ENCODE data around the gene CCDC159.
"Not testable (repeated sequence)": the region's sequence is repeated elsewhere in the genome, so short reads cannot be mapped to it uniquely, and the experiment has no call there.

Gene CCDC159, protein sequence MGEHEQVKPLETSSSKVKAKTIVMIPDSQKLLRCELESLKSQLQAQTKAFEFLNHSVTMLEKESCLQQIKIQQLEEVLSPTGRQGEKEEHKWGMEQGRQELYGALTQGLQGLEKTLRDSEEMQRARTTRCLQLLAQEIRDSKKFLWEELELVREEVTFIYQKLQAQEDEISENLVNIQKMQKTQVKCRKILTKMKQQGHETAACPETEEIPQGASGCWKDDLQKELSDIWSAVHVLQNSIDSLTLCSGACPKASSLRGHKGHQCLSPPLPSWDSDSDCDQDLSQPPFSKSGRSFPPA

GRCh38 chr19:11346104-11346940 is at the start of gene CCDC159, which contains the start of gene TMEM205:
Gene CCDC159, plus strand, starts transcription at chr19:11346519. Its CDS starts 88 bp downstream, at chr19:11346607.
Gene TMEM205, minus strand, starts transcription at chr19:11346268. Its CDS starts 649 bp downstream, at chr19:11345619.
- DNase-seq = peak; percentile 85

GRCh38 chr19:11299946-11300810 is 46.1 kb upstream of the CCDC159 start:
- DNase-seq = no peak

- DNase-seq = no peak
These were observed 45.6 kb upstream of the CCDC159 start for GRCh38 chr19:11300811-11301120.

- DNase-seq = no peak
These were observed 41.4 kb upstream of the CCDC159 start for GRCh38 chr19:11304936-11305335.

DNA sequence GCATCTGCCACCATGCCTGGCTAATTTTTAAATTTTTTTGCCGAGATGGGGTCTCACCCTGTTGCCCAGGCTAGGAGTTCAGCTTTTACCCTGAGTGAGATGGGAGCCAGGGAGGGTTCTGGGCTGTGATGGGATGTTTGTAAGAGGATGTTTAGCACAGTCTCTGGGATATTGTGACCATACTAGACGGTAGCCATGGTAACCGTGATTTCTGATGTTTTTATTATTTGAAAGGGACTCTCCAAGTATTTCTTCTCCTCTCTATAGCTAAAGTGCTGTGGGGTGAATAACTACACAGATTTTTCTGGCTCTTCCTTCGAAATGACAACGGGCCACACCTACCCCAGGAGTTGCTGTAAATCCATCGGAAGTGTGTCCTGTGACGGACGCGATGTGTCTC is 40.0 kb upstream of the CCDC159 start:
- DNase-seq = no peak

DNA sequence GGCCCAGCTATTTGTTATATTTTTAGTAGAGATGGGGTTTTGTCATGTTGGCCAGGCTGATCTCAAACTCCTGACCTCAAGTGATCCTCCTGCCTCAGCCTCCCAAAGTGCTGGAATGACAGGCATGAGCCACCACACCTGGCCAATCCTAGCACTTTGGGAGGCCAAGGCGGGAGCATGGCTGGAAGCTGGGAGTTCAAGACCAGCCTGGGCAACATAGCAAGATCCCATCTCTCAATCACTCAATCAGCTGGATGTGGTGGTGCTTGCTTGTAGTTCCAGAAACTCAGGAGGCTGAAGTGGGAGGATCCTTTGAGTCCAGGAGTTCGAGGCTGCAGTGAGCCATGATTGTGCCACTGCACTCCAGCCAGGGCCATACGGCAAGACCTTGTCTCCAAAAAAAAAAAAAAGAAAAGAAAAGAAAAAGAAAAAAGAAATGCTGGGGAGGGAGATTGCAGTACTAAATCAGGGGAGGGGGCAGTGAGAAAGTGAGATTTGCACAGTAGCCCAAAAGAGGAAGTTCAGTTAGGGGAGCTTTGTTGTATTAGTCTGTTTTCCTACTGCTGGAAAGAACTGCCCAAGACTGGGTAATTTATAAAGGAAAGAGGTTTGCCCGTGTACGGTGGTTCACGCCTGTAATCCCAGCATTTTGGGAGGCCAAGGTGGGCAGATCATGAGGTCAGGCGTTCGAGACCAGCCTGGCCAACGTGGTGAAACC is 25.9 kb upstream of the CCDC159 start:
- not testable (repeated sequence) for DNase-seq

- no peak for DNase-seq
These were observed 24.9 kb upstream of the CCDC159 start for GRCh38 chr19:11321191-11322126.

- no peak for DNase-seq
These were observed 23.9 kb upstream of the CCDC159 start for GRCh38 chr19:11322269-11323024.

DNA sequence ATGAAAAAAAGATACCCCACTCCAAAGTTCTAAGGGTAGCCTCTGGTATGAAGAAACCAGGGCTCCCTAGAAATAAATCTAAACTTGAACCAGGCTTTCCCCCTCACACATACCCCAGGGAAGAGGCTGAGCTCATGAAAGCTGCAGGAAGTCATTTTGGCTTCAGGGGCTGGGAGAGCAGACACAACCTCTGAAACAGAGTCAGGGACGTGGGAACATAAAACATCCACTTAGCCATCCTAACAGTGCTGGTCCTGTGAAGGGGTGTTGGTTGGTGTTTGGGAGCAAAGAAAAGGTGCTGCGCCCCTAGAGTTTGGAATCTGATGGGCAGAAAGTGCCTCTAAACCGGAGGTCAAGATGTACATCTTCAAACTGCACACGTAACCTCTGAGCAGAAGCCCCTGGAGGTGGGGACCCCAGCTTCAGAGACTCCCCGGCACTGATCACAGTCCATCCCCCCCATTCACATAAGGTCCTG is 22.7 kb upstream of the CCDC159 start:
- DNase-seq = no peak

- no peak for DNase-seq
These were observed 22.1 kb upstream of the CCDC159 start for GRCh38 chr19:11324079-11324661.

DNA sequence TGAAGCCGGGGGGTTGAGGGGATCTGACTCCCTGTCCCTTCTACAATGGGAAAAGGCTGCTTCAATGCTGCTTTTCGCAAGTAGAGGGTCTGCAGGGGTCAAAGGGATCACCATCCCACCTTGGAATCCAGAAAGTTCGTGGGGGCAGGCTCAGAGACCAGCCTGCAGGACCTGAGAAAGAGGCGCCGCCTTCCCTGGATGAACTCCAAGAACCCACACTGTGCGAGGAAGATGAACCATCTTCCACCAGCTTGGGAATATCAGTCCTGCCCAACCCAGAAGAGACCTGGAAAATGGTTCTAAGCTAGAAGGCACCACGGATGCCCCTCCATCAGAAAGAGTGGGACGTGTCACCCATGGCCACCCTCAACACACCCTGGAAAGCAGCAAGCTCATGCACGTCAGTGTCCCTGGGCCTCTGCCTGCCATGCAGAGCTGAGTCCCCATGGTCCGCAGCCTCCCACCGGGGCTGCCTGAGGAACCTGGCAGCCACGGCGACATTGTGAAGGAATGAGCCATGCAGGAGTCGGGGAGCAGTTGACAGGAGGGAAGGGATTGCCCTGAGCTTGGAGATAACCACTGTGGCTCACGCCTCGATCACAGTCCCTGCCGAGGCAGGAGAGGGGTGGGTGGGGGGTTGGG is 21.4 kb upstream of the CCDC159 start:
- DNase-seq = no peak

- DNase-seq = no peak
These were observed 20.8 kb upstream of the CCDC159 start for GRCh38 chr19:11325544-11325943.

DNA sequence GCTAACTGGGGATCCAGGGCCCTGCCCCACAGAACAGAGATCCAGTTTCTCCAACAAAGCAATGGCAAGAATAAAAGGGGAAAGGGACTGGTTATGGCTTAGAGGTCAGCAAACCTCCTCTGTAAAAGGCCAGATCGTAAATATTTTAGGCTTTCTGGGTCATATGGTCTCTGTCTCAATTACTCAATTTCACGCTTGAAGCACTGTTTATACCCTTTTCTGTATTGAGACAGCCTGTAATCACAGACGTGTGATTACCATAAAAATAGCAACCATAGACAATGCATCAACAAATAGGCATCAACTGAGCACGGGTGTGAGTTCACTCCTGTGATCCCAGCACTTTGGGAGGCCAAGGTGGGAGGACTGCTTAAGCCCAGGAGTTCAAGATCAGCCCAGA is 16.2 kb upstream of the CCDC159 start:
- no peak for DNase-seq

- no peak for DNase-seq
These were observed 14.8 kb upstream of the CCDC159 start for GRCh38 chr19:11331502-11331901.

- no peak for DNase-seq
These were observed 13.5 kb upstream of the CCDC159 start for GRCh38 chr19:11332822-11333221.

DNA sequence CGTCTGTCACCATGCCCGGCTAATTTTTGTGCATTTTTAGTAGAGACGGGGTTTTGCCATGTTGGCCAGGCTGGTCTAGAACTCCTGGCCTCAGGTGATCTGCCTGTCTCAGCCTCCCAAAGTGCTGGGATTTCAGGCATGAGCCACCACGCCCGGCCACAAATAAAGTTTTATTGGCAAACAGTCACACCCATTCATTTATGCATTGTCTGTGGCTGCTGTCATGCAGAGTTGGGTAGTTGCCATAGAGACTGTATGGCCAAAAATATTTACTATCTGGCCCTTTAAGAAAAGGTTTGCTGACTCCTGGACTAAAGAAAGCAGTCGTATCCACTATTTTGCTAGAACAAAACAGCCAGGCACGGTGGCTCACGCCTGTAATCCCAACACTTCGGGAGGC is 12.5 kb upstream of the CCDC159 start:
- peak; percentile 10 for DNase-seq

- DNase-seq = no peak
These were observed 10.7 kb upstream of the CCDC159 start for GRCh38 chr19:11335449-11336146.

- DNase-seq = no peak
These were observed 9.2 kb upstream of the CCDC159 start for GRCh38 chr19:11337080-11337479.

DNA sequence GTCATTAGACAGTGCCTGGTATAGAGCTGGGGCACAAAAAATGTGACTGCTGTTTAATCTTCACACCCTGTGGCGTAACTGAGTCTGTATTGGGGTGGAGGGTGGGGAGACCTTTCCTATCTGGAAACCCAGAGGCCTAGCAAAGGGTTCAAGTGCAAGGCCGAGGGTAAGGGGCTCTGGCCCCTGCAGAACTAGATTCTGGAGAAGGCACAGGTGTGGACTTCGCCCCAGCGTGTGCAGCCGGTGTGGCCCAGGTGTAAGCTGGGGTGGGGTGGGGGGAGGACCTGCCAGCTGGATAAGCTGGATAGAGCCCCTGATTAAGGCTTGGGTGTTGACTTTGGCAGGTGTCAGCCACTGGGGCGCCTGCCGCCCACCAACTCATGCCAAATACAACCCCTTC is 8.2 kb upstream of the CCDC159 start:
- no peak for DNase-seq
